Measurements from ENCODE around the gene HDAC9.

DNA sequence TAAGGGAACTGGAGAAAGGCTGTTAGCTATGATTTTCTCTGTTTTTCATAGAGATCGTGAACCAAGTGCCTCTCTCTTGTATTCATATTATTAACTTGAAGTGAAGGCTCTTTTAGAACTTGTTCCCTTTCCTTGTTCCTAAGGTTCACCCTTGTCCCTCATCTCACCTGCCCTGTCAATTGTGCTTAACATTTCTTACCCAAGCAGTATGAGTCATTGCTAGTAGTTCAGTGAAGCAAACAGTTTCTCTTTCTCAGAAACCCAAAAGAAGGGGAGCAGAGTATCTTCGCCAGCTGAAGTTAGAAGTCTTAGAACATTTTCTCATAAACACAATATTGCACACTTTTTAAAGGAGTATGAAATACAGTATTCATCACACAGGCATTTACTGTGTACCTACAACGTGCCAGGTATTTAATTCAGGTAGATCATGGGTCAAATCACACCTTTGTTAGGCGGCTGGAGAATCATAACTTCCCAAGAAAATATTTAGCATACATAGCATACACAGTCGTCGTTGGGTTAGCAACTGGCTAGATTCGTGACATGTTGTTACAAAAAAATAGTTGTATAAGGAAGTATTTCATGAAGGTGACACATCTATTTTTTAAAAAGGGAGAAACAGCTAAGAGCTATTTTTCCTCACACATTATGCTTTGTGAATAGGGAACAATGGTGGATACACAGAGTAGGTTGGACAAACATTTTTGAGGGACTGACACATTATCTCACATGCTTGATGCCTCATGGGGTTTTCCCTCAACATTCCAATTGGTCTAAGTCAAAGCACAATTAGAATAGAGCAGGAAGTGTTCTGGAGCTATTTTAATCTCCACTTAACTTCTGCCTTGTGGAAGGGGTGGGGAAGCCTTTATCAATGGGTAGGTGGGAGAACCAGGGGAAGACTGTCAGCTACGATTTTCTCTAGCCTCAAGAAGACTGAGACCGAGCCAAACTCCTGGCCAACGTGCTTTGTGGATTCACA, 13.2 kb downstream of the HDAC9 start:
- TF ChIP-seq, protein P1, sequence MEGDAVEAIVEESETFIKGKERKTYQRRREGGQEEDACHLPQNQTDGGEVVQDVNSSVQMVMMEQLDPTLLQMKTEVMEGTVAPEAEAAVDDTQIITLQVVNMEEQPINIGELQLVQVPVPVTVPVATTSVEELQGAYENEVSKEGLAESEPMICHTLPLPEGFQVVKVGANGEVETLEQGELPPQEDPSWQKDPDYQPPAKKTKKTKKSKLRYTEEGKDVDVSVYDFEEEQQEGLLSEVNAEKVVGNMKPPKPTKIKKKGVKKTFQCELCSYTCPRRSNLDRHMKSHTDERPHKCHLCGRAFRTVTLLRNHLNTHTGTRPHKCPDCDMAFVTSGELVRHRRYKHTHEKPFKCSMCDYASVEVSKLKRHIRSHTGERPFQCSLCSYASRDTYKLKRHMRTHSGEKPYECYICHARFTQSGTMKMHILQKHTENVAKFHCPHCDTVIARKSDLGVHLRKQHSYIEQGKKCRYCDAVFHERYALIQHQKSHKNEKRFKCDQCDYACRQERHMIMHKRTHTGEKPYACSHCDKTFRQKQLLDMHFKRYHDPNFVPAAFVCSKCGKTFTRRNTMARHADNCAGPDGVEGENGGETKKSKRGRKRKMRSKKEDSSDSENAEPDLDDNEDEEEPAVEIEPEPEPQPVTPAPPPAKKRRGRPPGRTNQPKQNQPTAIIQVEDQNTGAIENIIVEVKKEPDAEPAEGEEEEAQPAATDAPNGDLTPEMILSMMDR (conservative IDR thresholded peaks at IDR 0.05; ENCODE audit: low read length) = no peak
- TF ChIP-seq EZH2phosphoT487 (IDR thresholded peaks at IDR 0.05; ENCODE audit: borderline replicate concordance) = no peak

Data from Loucy (cell line).